ENCODE results near the gene TENT5C.

The TENT5C gene

DNA sequence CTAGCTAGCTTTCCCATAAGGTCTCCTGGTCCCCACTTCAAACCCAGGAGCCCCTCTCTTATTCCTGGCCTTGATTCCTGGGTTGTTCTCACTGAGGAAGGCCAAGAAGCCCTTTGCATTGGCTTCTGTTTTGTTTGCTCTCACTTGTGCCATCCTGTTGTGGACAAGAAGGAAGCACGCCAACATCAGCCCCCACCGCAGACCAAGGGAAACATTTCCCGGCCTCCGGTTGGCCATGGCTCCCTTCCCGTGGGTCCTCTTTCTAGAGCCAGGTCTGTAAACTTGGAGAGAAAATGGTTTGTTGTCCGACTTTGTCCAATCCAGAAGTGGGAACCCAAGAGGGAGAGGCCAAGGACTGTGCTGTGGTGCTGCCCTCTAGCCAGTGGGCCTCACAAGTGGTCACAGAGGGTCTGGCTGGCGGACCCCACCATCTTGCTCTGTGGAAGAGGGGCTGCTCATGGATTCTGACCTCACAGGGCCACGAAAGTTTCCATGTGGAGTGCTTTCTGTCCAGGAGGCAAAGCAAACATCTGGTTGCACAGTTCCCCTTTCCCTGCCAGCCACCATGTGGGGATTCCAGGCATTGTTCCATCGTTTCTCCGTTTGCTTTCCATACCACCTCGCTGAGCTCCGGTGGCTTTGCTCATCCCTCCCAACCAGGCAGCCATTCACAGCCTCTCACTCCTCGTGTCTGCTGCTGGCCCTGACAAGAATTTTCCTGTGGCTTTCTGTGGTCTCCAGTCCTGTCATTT, 18.9 kb upstream of the TENT5C start:
- intact Hi-C loops (cut with DNase I) = no loop called here

GRCh38 chr1:117587499-117588356, 18.1 kb upstream of the TENT5C start:
- DNase-seq = no peak
- intact Hi-C loops (cut with DNase I) = no loop called here

More for the DNA sequence above, 18.9 kb upstream of the TENT5C start:
- DNase-seq = peak in 1 of 42 donors; percentile 0

DNA sequence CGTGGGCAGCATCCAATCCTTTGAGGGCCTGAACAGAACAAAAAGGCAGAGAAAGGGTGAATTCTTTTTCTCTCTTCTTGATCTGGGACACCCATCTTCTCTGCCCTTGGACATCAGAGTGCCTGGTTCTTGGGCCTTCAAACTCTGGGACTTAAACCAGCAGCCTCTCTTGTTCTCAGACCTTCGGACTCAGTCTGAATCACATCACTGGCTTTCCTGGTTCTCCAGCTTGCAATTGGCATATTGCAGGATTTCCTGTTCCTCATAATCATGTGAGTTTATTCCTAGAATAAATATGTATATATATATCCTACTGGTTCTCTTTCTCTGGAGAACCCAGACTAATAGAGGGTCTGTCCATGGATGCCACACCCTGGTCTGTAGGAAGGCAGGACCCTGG, 16.3 kb upstream of the TENT5C start:
- DNase-seq = no peak
- intact Hi-C loops (cut with DNase I) = no loop called here

DNA sequence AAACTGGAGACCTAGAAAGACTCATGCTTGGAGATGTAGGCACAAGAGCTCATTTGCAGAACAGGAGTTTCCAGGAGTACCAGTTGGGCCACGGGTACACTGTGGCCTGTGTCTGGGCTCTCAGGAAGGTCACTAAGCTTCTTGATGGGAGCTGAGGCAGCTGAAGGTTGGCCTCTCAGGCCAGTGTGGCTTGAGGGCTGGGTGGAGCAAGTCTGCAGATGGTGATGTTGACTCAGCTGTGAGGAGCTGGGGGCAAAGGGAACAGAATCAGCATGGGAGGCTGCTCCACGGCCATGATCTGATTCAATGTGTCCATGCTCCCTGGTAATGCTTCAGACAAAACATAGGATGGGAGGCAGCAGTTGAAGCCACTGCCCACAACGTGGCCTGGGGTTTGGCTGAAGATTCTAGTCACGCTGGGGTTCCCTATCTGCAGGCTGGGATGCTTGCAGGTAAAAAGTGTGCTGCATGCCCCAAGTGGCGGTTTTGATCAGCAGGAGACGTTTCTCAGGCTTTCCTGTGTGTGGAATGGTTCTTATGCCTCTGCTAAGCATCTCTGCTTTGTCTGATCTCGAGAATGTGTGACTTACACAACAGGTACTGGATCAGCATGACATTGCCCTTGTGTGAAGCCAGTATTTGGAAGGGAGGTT, 15.4 kb upstream of the TENT5C start:
- no peak for DNase-seq

DNA sequence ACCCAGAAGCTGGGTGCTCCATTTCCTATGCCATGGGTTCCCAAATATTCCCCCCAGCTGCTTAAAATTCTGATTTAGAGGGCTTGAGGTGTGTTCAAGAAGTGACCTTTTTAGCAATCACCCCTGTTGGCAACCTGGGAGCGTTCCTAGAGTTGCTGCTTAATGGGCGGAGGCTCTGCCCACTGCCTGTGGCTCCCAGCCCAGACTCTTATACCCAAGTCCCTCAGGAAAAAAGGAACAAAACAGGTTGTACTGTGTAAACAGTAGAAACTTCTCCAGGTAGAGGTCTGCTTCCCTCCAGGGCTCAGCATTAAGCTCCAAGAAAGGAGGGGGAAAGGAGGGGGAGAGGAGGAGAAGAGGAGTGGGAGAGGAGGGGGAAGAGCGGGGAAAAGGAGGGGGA, 14.6 kb upstream of the TENT5C start:
- intact Hi-C loops (cut with DNase I) = no loop called here
- DNase-seq = no peak

More for the DNA sequence above, 15.4 kb upstream of the TENT5C start:
- intact Hi-C loops (cut with DNase I) = no loop called here

DNA sequence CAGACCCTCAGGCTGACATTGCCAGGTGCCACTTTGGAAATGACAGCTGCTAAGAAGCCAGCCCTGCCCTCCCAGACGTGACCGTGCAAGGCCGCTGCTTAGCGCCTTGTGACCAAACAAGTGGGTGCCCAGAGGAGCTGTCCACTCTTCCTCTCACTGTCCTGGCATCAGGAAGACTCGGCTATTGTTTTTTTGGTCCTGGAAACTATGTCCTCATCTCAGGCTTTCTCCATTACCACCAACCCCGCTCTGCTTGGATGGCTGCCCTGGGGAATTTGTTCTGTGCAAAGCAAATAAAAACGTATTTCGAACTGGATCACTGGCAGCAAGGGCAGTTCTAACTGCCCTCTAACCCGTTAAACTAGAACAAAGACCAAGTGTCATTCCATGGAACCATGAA, 13.7 kb upstream of the TENT5C start:
- intact Hi-C loops (cut with DNase I) = no loop called here
- no peak for DNase-seq

DNA sequence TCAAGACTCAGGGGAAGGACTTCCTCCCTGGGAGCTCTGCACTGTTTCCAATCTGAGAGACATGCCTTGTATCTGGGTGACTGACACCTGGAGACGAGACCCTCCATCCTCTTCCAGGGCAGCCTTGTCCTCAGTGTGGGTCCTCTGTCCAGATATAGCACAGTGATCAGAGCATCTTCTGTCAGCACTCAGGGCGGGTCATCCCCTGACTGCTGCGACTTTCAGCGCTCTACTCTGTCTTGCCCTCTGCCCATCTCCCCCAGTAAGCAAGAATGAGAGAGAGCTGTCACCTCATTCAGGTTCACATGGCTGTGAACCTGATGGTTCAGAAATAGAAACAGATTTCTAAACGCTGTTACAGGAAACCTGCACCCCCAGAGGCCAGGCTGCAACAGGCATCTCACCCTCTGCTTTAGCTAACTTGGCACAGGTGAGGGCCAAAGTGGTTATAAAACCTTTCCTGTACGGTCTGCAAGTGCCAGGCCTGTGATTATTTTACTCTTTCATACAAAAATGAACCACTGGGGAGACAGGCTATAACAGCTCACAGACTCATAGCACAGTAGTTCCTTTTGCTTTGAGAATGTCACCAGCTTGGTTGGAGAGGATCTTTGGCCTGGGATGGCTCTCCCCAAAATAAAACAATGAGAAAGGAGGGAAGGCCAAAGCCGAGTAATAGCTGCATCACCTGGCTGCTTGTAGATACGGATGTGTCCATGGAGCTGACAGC, 11.4 kb upstream of the TENT5C start:
- peak in 7 of 42 donors; percentile 6 to 36 (median 16) for DNase-seq
- intact Hi-C loops (cut with DNase I) = no loop called here

DNA sequence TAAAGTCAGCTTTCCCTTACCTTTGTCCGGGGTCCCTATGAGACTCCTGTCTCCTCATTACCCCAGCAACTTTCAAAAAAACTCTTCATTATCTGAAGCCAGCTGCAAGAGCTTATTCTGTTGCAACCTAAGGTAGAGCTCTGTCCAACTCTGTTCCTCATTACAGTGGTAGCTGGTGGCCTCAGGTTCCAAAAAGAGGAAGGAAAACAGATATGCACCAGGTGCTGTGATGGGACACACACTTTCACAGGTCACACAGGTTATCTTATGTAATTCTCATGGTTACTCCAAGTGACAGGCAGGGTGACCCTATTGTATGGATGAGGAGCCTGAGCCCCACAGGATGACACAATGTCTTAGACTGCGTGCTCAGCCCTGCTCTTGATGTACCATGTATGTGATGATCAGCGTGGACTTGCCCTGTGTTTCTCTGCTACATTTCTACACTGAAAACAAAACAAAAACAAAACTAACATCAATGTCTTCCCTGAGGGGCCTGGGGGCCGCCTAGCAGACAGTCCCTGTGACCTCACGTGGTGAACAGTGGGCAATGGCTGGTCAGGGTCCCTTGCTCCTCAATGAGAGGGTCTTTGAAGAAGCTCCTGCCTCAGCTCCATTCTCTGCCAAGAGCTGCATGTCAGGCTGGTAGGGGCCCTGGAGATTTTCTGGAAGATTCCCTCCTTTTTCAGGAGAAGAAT, 9.7 kb upstream of the TENT5C start:
- DNase-seq = peak in 3 of 42 donors; percentile 4 to 21 (median 12)
- intact Hi-C loops (cut with DNase I) = no loop called here

- intact Hi-C loops (cut with DNase I) = no loop called here
- peak in 3 of 42 donors; percentile 7 to 22 (median 19) for DNase-seq
Measured at GRCh38 chr1:117598489-117598888, 7.4 kb upstream of the TENT5C start.

DNA sequence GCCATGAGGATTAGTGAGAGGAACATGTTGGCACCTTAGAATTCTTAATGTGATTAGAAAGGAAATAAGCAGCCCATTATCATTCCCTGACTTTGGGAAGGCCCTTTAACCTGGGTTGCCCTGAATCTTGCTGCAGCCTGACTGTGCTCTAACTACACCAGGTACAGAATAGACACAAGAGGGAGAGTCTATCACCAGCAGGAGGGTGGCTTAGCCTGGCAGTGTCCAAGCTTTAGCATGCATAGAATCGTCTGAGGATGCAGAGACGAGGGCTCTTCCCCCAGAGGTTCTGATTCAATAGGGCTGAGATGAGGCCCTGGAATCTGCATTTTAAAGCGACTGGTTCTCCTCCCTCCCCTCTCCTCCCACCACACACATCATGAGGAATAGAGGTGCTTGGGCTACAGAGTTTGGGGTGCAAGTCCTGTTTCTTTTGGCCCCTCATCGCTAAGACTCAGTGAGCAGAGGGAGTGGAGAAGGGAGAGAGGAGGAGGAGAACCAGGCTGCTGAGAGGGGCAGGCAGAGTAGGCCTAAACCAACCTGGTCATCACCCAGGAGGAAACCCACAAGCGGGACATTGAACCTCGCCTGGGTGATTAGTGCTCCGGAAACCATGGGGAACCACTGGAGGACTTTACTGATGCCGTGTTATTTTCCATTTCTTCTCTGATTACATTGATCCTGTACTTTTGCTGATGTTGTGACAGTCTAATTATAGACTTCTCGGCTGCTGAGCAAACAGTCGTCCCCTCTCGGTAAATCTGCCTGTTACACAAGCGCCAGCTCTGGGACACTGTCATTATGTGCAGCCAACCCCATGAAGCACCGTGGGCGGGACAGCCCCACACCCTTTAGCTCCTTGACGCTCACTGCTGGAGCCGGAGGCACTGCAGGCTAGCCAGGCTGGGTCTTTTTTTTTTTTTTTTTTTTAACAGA, 6.3 kb upstream of the TENT5C start:
- intact Hi-C loops (cut with DNase I) = loop anchor here (10.0 kb wide), 1 partner anchor 235 kb away; the partner anchor contains the start of gene MAN1A2
- peak in 3 of 42 donors; percentile 25 to 40 (median 26) for DNase-seq

GRCh38 chr1:117600325-117600943, 5.4 kb upstream of the TENT5C start:
- intact Hi-C loops (cut with DNase I) = loop anchor here (10.0 kb wide), 1 partner anchor 236 kb away; the partner anchor contains the start of gene MAN1A2

GRCh38 chr1:117600966-117601365, 4.9 kb upstream of the TENT5C start:
- intact Hi-C loops (cut with DNase I) = loop anchor here (10.0 kb wide), 1 partner anchor 236 kb away; the partner anchor contains the start of gene MAN1A2
- no peak for DNase-seq

More at GRCh38 chr1:117600325-117600943, 5.4 kb upstream of the TENT5C start:
- DNase-seq = peak in 2 of 42 donors; percentile 11 to 25

GRCh38 chr1:117602862-117603261, 3.0 kb upstream of the TENT5C start:
- intact Hi-C loops (cut with DNase I) = loop anchor here (10.0 kb wide), 1 partner anchor 238 kb away; the partner anchor contains the start of gene MAN1A2
- DNase-seq = no peak

GRCh38 chr1:117605164-117605773, 579 bp upstream of the TENT5C start:
- peak in 11 of 42 donors; percentile 4 to 45 (median 18) for DNase-seq
- intact Hi-C loops (cut with DNase I) = loop anchor here (10.0 kb wide), 1 partner anchor 240 kb away; the partner anchor contains the start of gene MAN1A2

DNA sequence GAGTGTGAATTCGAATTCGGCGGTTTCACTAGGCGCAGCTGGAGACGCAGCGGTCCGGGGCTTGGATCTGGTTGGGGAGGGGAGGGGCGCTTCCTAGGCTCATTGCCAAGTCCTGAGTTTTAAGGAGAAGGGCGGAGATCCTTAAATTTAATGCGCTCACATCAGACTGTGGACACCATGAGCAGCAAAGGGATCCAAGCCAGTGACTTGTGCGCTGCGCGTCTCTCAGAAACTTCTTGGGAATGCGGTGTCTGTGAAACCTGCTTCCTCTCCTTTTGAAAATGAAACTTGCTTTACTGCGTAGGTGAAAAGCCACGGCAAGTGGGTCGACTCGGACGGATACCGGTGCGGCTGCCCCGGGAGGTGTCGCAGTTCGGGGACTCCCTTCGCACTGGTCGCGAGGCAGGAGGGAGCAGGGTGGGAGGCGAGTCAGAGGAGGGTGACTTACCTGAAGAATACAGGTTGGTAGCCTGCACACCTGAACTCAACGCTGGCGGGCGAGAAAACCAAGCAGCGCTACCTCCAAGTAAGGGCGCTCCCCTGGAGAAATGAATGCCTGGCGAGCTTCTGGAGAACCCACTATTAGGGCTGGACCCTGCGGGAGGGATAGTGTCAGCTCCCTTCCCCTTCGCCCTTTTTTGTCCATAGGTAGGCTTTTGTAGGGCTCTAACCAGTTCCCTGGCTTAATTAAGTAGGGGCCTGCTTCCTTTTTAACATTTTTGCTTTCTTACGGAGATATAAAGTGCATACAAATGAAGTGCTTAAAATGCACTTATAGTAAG, 992 bp downstream of the TENT5C start:
- peak in 14 of 42 donors; percentile 3 to 47 (median 17) for DNase-seq
- intact Hi-C loops (cut with DNase I) = loop anchor here (10.0 kb wide), 1 partner anchor 242 kb away; the partner anchor contains the start of gene MAN1A2

All from head of caudate nucleus (tissue), 42 donors.